Kidney tubule cell (primary cell): ENCODE results near the gene ST8SIA2.

Experiments
- DNase-seq: peaks from one replicate; pipeline ENCODE4 v3.0.0-alpha.2; 2018; ENCODE audit warnings: low spot score

ST8SIA2 gene

DNA sequence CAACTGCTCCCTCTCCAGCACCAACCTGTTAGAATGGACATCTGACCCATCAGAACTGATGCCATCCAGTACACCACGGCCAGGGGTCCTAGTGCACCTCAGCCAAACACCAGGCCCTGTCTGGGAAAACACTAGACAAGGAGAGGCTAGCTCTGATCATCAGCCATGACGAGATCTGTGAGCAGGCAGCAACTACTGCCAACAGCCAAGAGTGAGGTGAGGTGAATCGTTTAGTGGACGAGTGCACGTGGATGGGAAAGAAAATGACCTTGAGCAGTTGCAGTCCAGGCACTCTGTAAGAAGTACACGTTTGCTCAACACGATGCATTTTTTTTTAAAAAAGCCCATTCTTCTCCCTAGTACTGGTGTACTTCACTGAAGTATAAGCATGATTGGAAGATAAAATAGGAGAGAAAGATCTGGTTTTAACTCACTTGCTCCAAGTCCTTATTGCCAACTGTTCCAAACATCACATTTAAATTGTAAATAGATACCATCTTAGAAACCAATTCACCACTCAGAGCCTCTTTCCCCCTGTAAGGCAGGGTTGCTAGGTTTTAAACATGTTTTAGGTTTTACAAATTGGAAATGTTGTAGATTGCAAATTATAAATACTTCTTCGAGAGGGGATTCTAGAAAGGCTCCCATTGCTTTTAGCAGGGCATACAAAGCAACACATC, 5.7 kb downstream of the ST8SIA2 start:
- DNase-seq: no peak

- no peak for DNase-seq
These were observed 6.9 kb downstream of the ST8SIA2 start for GRCh38 chr15:92400573-92400972.

- DNase-seq: no peak
These were observed 7.5 kb downstream of the ST8SIA2 start for GRCh38 chr15:92400980-92401787.

DNA sequence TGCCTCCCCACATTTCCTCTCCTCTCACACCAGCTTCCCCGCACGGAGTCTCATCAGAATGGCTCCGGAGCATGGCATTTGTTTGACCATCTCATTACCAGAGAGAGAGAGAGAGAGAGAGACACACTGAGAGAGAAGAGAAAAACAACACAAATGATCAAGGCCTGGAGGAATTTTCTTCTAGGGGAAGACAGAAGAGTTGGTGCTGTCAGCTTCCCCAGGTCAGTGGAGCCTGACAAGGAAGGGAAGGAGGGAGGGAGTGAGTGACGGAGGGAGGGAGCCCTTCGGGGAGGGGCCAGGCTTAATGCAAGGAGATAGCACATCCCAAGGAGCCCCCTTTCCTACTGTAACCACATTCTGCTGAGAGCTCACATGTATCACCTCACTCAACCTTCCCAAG, 9.1 kb downstream of the ST8SIA2 start:
- peak; percentile 31 for DNase-seq

- DNase-seq: no peak
These were observed 12.3 kb downstream of the ST8SIA2 start for GRCh38 chr15:92405942-92406341.

DNA sequence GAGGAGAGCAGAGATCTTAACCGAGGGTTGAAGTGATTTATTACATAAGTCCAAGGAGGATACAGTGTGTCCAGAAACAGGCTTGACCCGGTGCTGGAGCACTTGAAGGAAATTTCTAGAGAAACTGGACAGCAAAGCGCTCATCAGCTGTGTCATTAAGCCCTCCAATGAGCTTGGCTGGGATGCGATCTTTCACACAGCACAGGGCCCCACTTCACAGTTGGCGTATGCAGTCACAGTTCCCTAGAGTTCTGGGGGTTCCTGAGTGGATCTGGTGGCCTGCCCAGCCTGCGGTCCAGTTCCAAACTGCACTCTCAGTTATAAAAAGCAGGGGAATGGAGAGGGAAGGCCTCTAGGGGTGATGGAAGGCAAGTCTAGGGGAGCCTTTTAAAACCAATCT, 13.6 kb downstream of the ST8SIA2 start:
- no peak for DNase-seq

DNA sequence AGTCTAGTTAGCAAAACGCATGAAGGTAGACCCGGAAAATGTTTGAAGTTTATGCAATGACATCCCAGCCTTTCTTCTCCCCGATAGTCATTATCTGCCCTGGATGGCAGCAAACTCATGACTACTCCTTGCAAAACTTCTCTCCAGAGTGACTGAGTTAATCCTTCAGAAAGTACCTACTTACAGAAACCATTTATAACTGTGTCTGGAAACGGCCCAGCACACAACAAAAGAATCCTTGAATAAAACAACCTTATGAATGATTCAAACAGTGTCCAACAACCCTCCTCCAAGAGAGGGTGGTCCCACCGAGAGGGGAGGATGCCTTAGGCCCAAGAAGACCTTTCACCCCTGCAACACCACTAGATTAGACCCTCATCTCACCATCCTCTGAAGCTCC, 14.2 kb downstream of the ST8SIA2 start:
- no peak for DNase-seq

- DNase-seq: no peak
These were observed 15.3 kb downstream of the ST8SIA2 start for GRCh38 chr15:92409006-92409405.

- no peak for DNase-seq
These were observed 15.8 kb downstream of the ST8SIA2 start for GRCh38 chr15:92409521-92409920.

GRCh38 chr15:92410537-92410936, 16.9 kb downstream of the ST8SIA2 start:
- no peak for DNase-seq

GRCh38 chr15:92411256-92411655, 17.6 kb downstream of the ST8SIA2 start:
- DNase-seq: no peak

DNA sequence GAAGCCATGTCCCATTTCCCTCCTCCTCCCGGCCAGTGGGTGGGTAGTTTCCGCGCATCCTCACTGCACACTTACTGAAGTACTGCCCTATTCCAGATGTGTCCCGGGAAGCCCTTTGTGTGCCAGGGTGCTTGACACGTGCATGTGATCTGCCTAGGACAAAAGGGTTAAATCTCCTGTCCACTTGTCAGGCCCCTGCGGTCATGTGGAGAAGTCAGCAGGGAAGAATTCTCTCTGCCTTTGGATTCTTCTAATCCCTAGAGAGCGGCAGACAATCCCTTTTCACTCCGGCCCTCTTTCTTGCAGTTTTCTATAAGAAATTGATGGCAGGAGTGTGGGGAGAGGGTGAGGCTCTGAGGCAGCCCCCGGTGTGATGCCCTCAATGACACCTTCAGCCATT, 19.8 kb downstream of the ST8SIA2 start:
- DNase-seq: no peak

GRCh38 chr15:92415639-92416297, 22.1 kb downstream of the ST8SIA2 start:
- no peak for DNase-seq

DNA sequence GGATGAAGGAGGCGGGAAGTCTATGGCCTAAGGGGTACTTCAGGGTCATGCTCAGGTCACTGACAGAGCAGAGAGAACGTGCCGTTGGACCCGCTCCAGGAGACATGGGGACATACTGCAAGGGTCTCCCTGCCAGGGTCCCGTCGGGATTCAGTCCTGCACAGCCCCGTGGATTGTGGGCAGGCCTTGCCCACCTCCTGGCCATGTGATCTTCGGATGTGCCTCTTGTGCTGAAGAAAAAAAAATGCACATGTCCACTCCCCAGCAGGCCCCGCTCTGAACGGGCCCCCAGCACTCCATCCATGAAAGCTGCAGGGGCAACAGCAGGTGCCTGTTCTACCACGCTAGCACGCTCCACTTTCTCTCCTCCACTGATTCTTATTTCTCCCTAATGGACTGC, 22.9 kb downstream of the ST8SIA2 start:
- no peak for DNase-seq

DNA sequence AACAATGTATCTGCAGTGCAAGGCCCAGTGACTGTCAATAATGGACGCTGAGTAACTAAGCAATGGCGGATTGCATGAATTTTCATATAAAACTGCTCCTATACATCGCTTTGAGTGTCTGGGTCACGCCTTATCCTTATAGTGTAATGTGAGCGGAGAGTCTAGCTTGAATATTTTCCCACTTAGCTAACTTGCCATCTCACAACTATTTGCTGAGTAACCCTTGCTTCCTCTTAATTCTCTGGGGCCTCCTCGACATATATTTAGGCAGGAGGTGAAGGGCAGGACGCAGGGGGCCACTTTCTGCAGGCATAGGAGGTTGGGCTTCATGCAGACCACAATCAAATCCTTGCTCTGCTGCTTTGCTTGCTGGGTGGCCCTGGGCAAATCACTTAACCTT, 24.0 kb downstream of the ST8SIA2 start:
- DNase-seq: no peak

GRCh38 chr15:92418864-92419263, 25.2 kb downstream of the ST8SIA2 start:
- no peak for DNase-seq

- no peak for DNase-seq
These were observed 28.3 kb downstream of the ST8SIA2 start for GRCh38 chr15:92421976-92422375.

- DNase-seq: no peak
These were observed 32.0 kb downstream of the ST8SIA2 start for GRCh38 chr15:92425578-92426225.

DNA sequence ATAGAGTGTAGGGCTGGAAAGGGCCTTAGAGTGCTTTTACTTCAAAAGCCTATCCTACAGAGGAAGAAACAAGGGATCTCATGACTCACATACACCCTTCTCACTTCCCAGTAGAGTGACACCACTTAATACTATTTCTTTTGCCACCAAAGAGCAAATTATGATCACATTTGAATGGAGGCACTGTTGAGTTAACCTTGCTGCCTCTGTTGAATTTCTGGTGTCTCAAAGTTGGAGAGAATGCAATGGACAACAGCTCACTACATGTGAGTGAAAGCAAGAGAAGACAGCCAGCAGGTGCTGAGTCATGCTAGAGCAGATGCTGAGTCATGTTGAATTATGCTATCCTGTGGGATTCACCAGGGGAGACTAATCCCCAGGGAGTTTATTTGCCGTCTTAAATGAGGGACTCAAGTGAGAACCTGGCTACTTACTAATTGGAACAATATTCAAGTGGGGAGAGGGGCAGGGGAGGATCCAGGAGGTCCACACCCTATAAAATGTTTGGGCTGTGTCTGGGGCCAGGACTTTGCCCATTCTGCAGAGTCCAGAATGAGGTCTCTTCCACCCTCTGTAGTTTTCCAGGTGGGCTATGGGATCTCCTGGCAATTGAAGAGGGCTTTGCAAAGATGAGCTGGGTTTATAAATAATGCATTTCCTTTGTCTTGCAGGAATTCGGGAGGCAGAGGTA, 35.8 kb downstream of the ST8SIA2 start:
- DNase-seq: peak; percentile 85

GRCh38 chr15:92430069-92430440, 36.4 kb downstream of the ST8SIA2 start:
- DNase-seq: no peak

DNA sequence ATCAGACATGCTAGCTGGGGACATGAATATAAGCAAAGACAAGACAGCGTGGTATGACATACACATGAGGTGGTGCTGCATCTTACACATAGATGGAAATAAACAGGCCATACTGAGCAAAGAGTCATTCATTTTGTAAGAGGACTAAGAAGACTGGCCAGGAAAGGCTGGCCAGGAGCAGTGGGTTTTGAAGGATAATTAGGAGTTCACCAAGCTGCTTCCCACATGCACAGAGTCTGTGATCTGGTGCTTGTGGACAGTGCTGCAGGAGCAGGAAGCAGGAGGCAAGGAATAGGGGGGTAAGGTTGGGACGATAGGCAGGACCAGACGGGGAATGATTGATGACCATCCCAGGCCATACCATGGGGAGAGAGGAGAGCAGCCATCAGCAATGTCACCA, 41.5 kb downstream of the ST8SIA2 start:
- DNase-seq: no peak

- DNase-seq: no peak
These were observed 44.8 kb downstream of the ST8SIA2 start for GRCh38 chr15:92438471-92438870.
